T-helper 1 cell treated with Interleukin-12 subunit alpha and Interleukin-12 subunit beta and Interleukin-4 antibody, amounts not matched to agents 30 ng/mL and 1 ng/mL, for 36 hours (primary cell): ENCODE measurements around the gene RBFOX2. TPM values are rescaled to one million over a fixed set of nuclear protein-coding genes. Genes with fewer than 3 reads are reported as not detected.
"Not testable (repeated sequence)": the region's sequence is repeated elsewhere in the genome, so short reads cannot be mapped to it uniquely, and the experiment has no call there.

Source experiments
- intact Hi-C: fragments of 100-400 bp; cut with micrococcal nuclease; formaldehyde crosslinking; loops from one replicate; pipeline ENCODE4 v1.15.1; 2024
- total RNA-seq: library from RNA; stranded (reverse); gene quantifications from 2 replicates; pipeline ENCODE4 v1.2.3, GENCODE V29; 2022

Gene RBFOX2
- total RNA-seq, 1 donor from 2014 or later = 0.83 TPM

- intact Hi-C loops = loop anchor here (5.0 kb wide), 1 partner anchor 213 kb away; no protein-coding TSS in a partner anchor
These were observed 188.3 kb downstream of the RBFOX2 start for GRCh38 chr22:35840302-35840739.

GRCh38 chr22:35839841-35840301 is 188.8 kb downstream of the RBFOX2 start:
- intact Hi-C loops = loop anchor here (5.0 to 10.0 kb wide), 2 partner anchors 213 to 485 kb away; no protein-coding TSS in a partner anchor

GRCh38 chr22:35838855-35839576 is 189.6 kb downstream of the RBFOX2 start:
- intact Hi-C loops = loop anchor here (10.0 kb wide), 1 partner anchor 484 kb away; no protein-coding TSS in a partner anchor

DNA sequence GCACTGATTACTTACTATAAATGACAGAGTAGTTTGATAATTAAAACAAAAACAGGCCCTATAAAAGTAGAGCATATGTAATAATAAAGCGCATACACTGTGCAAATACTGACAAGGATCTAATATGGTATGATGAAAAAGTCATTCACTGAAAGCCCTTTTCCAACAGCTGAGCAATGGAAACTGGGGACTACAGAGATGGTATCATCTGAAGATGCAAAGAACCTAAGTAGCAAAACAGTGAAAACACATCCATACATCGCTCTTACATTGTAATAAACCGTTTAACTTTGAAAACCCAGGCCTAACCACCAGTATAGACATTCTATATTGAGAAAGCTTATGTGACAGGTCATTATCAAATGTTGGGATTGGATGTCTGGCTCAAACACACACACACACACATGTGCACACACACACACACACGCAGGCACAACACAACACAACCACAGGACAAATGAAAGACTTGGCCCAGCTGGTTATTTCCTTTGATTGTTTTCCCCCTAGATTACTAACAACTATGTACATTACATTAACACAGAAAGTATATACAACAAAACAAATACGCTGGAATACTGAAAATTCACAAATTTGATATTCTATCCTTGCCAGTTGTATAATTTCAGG is 191.4 kb downstream of the RBFOX2 start:
- intact Hi-C loops = loop anchor here (10.0 kb wide), 1 partner anchor 482 kb away; no protein-coding TSS in a partner anchor

DNA sequence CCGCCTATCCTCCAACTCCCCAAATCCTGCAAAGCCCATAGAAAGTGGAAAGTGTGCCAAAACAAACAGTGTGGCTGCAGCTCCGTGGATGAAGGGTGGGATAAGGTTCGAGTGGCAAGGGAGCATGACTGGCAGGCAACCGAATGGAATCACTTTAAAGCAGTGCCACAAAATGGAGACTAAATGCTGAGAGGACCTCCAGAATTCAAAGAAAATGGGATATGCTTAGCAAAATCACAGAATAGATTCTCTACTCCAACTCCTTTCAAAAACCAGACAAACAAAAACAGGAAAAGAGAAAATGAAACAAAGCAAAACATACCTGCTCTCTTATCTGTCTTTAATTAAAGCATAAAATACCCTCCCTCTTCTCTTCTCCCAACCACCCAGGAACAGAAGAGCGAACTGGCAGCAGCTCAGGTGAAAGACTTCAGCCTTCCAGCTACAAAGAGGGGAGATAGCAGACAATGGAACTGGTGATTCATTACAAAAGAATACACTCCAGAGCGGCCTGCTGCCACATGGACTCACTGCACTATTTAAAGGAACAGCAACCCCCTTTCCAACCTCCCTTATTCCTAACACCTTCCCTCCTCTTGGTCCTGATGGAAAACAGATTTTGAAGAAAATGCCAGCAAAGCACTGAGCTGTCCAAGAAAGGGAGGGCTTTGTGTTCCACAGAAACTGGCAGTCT is 192.5 kb downstream of the RBFOX2 start:
- intact Hi-C loops = loop anchor here (10.0 kb wide), 1 partner anchor 481 kb away; no protein-coding TSS in a partner anchor

- intact Hi-C loops = loop anchor here (10.0 kb wide), 1 partner anchor 481 kb away; no protein-coding TSS in a partner anchor
These were observed 193.2 kb downstream of the RBFOX2 start for GRCh38 chr22:35835267-35835997.

DNA sequence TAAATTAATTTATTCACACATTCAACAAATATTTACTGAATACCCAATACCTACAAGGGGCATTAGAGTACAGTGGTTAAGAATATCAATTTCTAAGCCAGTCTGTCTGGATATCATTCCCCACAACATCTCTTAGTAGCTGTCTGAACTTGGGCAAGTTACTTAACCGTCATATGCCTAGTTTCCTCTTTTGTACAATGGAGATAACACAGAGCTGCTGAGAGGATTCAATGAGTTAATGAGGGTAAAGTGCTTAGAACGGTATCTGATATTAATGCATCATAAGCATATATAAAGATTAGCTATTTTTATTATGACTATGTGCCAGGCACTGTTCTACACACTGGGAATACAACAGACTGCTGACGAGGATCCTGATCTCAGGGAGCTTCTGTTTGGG is 194.6 kb downstream of the RBFOX2 start:
- intact Hi-C loops = loop anchor here (10.0 kb wide), 1 partner anchor 479 kb away; no protein-coding TSS in a partner anchor

- intact Hi-C loops = loop anchor here (10.0 kb wide), 1 partner anchor 476 kb away; no protein-coding TSS in a partner anchor
These were observed 198.3 kb downstream of the RBFOX2 start for GRCh38 chr22:35830305-35830704.

GRCh38 chr22:35824256-35824655 is 204.4 kb downstream of the RBFOX2 start:
- intact Hi-C loops = no loop called here

DNA sequence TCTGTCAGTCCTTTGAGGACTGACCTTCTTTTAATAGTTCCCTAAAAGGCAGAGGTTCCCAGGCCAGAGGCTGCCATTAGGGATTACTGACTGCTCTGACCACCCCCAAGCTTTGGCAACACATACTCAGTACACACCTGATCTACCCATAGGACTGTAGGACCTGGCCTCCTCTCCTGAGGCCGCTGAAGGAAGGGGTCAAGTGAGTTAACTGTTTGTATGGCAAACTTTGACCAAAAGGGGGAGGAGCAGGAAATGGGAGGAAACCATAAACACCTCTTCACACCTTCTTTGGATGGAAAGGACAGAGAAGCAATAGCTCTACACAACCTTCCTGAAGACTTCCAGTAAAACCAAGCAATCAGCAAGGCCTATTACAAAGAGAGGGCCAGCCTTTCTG is 207.0 kb downstream of the RBFOX2 start:
- intact Hi-C loops = no loop called here

DNA sequence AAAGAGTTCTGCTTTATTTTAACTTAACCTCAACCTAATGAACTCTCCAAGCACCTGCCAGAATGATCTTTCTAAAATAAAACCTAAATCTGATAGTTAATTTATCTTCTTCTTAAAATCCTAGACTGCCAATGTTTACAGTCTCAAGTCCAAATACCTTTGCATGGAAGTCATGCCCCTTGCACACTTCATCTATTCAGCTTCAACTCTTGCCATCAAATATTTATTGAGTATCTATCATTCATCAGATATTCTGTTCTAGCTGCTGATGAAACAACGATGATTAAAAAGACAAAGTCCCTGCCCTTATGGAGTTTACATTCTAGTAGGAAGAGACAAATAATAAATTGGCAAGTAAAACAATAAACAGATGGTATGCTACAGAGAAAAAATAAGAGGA is 209.2 kb downstream of the RBFOX2 start:
- intact Hi-C loops = no loop called here

DNA sequence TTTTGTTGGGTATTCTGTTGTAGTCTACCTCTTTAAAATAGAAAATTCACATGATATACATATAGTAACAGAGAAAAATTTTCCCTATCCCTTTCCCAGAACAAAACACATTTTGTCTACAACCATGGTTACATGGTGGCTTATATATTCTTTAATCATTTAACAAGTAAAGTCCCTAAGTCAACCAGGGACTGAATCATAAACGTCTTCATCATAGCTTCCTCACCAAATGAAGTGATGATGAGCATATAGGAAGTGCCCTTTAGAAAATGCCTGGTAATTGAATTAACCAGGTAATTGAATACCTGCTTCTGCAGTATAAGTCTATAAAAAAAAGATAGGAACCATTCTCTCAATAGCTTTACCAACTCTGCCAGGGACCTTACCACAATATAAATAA is 209.7 kb downstream of the RBFOX2 start:
- intact Hi-C loops = no loop called here

GRCh38 chr22:35812600-35812999 is 216.0 kb downstream of the RBFOX2 start:
- intact Hi-C loops = no loop called here

DNA sequence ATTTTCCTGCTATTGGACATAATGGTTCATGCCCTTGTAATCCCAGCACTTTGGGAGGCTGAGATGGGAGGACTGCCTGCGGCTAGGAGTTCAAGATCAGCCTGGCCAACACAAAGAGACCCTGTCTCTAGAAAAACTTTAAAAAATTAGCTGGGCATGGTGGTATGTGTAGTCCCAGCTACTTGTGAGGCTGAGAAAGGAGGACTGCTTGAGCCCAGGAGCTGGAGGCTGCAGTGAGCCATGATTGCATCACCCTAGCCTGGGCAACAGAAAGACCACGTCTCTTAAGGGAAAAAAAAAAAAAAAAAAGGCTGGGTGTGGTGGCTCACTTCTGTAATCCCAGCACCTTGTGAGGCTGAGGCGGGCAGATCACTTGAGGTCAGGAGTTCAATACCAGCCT is 217.0 kb downstream of the RBFOX2 start:
- intact Hi-C loops = no loop called here

DNA sequence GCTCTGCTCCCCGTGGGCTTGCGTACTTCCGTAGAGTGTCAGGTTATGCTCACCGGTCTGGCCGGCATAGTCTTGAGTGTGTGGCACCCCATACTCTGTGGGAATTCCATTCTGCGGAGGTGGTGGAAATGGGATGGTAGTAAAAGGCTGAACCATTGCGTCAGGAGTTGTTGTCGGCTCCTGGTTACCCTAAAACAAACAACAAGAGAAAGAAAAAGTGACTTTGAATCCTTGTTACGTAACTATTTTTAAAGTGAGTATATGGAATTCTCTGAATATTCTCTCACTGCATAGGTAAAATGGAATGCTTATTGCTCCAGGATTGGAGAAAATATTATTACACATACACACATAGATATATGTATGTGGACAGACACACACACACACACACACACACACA is 218.8 kb downstream of the RBFOX2 start:
- intact Hi-C loops = no loop called here

- intact Hi-C loops = no loop called here
These were observed 220.2 kb downstream of the RBFOX2 start for GRCh38 chr22:35808377-35808776.

DNA sequence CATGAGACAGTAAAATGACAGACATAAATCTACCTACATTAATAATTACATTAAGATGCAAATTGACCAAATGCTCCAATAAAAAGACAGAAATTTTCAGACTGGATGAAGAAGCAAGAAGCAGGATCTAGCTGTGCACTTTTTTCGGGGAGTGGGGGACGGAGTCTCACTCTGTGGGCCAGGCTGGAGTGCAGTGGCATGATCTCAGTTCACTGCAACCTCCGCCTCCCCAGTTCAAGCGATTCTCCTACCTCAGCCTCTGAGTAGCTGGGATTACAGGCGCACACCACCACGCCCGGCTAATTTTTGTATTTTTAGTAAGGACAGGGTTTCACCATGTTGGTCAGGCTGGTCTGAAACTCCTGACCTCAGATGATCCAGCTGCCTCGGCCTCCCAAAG is 222.0 kb downstream of the RBFOX2 start:
- intact Hi-C loops = not testable (repeated sequence)

DNA sequence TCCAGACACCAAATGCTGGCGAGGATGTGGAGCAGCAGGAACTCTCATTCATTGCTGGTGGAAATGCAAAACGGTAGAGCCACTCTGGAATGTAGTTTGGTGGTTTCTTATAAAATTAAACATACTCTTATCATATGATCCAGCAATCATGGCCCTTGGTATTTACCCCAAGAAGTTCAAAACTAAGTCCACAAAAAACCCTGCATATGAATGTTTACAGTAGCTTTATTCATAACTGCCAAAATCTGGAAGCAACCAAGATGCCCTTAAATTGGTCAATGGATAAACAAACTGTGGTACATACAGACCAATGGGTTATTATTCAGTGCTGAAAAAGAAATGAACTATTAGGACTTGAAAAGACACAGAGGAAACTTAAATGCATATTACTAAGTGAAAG is 223.2 kb downstream of the RBFOX2 start:
- intact Hi-C loops = no loop called here

DNA sequence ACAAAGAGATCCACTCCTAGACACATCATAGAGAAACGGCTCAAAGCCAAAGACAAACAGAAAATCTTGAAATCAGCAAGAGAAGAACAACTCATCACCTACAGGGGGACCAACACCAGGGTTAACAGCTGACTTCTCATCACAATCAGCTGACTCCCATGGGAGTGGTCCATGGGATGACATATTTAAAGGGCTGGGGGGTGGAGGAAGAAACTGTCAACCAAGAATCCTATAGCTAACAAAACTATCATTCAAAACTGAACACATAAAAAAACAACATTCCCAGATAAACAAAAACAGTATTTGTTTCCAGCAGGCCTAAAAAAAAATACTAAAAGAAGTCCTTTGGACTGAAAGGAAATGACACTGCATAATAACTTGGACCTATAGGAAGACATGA is 224.2 kb downstream of the RBFOX2 start:
- intact Hi-C loops = no loop called here

DNA sequence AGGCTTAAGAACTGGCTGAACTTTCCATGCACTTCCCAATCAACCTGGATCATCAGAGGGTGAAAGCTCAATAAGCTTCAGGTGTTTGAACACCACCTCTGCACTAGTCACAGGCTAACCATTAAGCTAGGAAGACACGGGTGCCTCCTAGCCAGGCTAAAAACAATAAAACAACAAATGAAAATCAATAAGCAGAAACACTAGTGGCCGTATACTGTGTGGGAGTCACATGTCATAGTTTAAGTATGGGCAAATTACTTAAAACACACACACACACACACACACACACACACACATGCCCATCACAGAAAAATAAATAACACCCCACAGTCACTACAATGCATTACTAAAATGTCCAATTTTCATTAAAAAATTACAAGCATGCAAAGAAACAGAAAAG is 225.7 kb downstream of the RBFOX2 start:
- intact Hi-C loops = no loop called here

DNA sequence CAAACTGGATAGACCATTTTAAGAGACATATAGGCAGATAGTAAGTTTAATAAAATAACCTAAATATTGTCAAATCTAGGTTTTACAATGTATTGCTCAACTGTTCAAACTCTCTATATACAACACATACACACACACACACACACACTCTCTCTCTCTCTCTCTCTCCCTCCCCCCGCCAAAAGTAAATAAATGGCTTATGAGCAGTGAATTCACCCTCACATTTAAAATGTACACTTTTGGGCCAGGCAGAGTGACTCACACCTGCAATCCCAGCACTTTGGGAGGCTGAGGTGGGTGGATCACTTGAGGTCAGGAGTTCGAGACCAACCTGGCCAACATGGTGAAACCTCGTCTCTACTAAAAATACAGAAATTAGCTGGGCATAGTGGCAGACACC is 227.3 kb downstream of the RBFOX2 start:
- intact Hi-C loops = not testable (repeated sequence)
